DOHH2 (cell line): ENCODE results near the gene ARHGEF16.

Source experiments
- H3F3A ChIP-seq: fragments of 200-600 bp; sonication (generic), shearing (Covaris generic); 2 replicates; pipeline ENCODE4 v1.6.0; 2016; ENCODE audit warnings: antibody characterized with exemption, mild to moderate bottlenecking; ENCODE audit not compliant: control insufficient read depth, insufficient read depth
- H3K27ac ChIP-seq: fragments of 200-600 bp; sonication (generic); 2 replicates; pipeline ENCODE4 v1.5.1; 2014; ENCODE audit warnings: low read depth, mild to moderate bottlenecking, low read length, moderate library complexity
- H3K27me3 ChIP-seq: fragments of 200-600 bp; sonication (generic); 2 replicates; pipeline ENCODE4 v1.6.1; 2014; ENCODE audit warnings: mild to moderate bottlenecking, low read length, mixed read lengths; ENCODE audit not compliant: control insufficient read depth
- H3K36me3 ChIP-seq: fragments of 200-600 bp; sonication (generic); 2 replicates; pipeline ENCODE4 v1.6.1; 2014; ENCODE audit warnings: mild to moderate bottlenecking, low read length, moderate library complexity, mixed read lengths; ENCODE audit not compliant: control insufficient read depth
- H3K4me1 ChIP-seq: fragments of 200-600 bp; sonication (generic); 2 replicates; pipeline ENCODE4 v1.6.1; 2014; ENCODE audit warnings: mild to moderate bottlenecking, low read length, mixed read lengths; ENCODE audit not compliant: control insufficient read depth
- H3K4me2 ChIP-seq: fragments of 200-600 bp; sonication (generic); 2 replicates; pipeline ENCODE4 v1.6.0; 2014; ENCODE audit warnings: mild to moderate bottlenecking, low read length, moderate library complexity
- H3K4me3 ChIP-seq: fragments of 200-600 bp; sonication (generic); 2 replicates; pipeline ENCODE4 v1.5.1; 2014; ENCODE audit warnings: mild to moderate bottlenecking, low read length, mixed read lengths
- H3K79me2 ChIP-seq: fragments of 200-600 bp; sonication (generic); 2 replicates; pipeline ENCODE4 v1.6.1; 2014; ENCODE audit warnings: mild to moderate bottlenecking, low read length, mixed read lengths; ENCODE audit not compliant: control insufficient read depth
- H3K9me2 ChIP-seq: fragments of 200-600 bp; sonication (generic); replicated peaks from 2 replicates; pipeline ENCODE4 v1.6.1; 2014; ENCODE audit warnings: mild to moderate bottlenecking, low read length, mixed read lengths; ENCODE audit not compliant: control insufficient read depth
- H3K9me3 ChIP-seq: fragments of 200-600 bp; sonication (generic); 2 replicates; pipeline ENCODE4 v1.6.1; 2014; ENCODE audit warnings: antibody characterized with exemption, low read length, mixed read lengths; ENCODE audit not compliant: control insufficient read depth, insufficient read depth
- H4K20me1 ChIP-seq: fragments of 200-600 bp; sonication (generic); 2 replicates; pipeline ENCODE4 v1.6.0; 2014; ENCODE audit warnings: low read depth, mild to moderate bottlenecking, antibody characterized with exemption, low read length, moderate library complexity; ENCODE audit not compliant: control insufficient read depth, insufficient read depth
- EZH2phosphoT487 ChIP-seq: fragments of 200-600 bp; sonication (generic); IDR thresholded peaks from 2 replicates; pipeline ENCODE4 v1.6.1; 2017; ENCODE audit warnings: borderline replicate concordance, mild to moderate bottlenecking, antibody characterized with exemption, low read length, moderate library complexity, mixed read lengths
- TF ChIP-seq, protein P1 (sequence below): fragments of 200-600 bp; sonication (generic); IDR thresholded peaks from one replicate; pipeline ENCODE4 v1.5.1; 2014; ENCODE audit warnings: antibody characterized with exemption, mild to moderate bottlenecking, low read depth, low read length; ENCODE audit not compliant: poor library complexity, severe bottlenecking

ARHGEF16 gene

DNA sequence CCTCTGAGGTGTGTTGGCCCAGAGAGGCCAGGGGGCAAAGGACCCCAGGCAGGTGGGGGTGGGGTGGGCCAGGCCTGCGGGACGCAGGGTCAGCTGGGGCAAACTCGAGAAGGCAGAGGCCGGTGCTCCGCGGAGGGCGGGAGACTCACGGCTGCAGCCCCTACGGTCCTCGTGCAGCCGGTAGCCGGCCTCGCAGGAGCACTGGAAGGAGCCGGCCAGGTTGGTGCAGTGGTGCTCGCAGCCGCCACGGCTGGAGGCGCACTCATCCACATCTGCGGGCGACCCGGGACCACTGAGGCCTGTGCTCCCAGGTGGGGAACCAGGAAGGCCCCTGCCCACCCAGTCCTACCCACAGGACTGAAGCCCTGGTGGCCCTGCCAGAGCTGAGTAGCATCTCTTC, 55.3 kb downstream of the ARHGEF16 start:
- Histone ChIP-seq H3F3A (no peaks in the 10 kb centered on the region), H4K20me1 (no peaks in the 10 kb centered on the region), H3K27ac (no peak overlapping the region), H3K9me2 (no peaks in the 10 kb centered on the region), H3K4me1 (peaks cover 18% of the 10 kb centered on the region), H3K36me3 (no peaks in the 10 kb centered on the region), H3K4me3 (no peak overlapping the region), H3K4me2 (no peak overlapping the region), H3K9me3 (no peaks in the 10 kb centered on the region), H3K79me2 (no peaks in the 10 kb centered on the region), H3K27me3 (no peaks in the 10 kb centered on the region)
- no peak for TF ChIP-seq EZH2phosphoT487
- TF ChIP-seq, protein P1, sequence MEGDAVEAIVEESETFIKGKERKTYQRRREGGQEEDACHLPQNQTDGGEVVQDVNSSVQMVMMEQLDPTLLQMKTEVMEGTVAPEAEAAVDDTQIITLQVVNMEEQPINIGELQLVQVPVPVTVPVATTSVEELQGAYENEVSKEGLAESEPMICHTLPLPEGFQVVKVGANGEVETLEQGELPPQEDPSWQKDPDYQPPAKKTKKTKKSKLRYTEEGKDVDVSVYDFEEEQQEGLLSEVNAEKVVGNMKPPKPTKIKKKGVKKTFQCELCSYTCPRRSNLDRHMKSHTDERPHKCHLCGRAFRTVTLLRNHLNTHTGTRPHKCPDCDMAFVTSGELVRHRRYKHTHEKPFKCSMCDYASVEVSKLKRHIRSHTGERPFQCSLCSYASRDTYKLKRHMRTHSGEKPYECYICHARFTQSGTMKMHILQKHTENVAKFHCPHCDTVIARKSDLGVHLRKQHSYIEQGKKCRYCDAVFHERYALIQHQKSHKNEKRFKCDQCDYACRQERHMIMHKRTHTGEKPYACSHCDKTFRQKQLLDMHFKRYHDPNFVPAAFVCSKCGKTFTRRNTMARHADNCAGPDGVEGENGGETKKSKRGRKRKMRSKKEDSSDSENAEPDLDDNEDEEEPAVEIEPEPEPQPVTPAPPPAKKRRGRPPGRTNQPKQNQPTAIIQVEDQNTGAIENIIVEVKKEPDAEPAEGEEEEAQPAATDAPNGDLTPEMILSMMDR: no peak

DNA sequence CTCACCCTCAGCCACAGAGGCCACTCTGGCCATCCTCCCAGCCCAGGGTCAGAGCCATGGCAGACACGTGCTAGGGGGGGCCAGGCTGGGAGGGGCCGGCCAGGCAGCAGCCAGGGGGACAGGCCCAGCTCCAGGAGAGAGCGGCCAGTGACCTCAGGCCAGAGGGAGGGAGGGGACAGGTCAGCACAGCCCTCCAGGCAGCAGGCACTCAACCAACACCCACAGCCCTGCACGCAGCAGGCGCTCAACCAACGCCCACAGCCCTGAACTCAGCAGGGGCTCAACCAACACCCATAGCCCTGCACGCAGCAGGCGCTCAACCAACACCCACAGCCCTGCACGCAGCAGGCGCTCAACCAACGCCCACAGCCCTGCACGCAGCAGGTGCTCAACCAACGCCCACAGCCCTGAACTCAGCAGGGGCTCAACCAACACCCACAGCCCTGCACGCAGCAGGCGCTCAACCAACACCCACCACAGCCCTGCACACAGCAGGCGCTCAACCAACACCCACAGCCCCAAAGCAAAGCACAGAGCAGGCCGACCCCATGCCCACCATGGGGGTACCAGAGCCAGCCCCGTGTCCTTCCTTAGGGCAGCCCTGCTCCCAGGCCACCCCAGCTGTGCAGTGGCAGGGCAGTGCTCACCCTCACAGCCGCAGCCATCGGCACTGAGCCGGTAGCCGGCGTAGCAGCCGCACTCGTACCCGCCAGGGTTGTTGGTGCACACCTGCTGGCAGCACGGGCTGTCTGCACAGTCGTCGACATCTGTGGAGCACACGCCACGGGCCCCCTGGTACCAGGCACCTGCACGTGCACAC, 55.9 kb downstream of the ARHGEF16 start:
- TF ChIP-seq EZH2phosphoT487: no peak
- TF ChIP-seq, protein P1: no peak
- H3K4me1 ChIP-seq: peaks cover 23% of the 10 kb centered on the region
- H4K20me1 ChIP-seq: no peaks in the 10 kb centered on the region

DNA sequence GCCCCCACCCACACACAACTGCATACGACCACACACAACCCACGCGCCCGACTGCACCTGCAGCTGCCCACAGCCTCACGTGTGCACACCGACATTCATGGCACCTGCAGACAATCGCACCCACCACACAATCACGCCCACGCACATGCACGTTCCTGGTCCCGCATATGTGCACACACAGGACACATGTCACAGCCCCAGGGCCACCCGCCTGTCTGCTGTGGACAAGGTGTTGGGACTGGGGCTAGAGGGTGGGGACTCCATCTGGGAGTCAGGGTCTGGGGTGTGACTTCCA, 56.4 kb downstream of the ARHGEF16 start:
- H3K4me1 ChIP-seq: peaks cover 23% of the 10 kb centered on the region
- no peaks in the 10 kb centered on the region for H3K36me3 ChIP-seq
- no peak overlapping the region for H3K27ac ChIP-seq

More for the DNA sequence above, 55.9 kb downstream of the ARHGEF16 start:
- Histone ChIP-seq H3K79me2 (no peaks in the 10 kb centered on the region), H3K36me3 (no peaks in the 10 kb centered on the region), H3K27ac (no peak overlapping the region), H3K4me3 (no peak overlapping the region), H3K9me3 (no peaks in the 10 kb centered on the region), H3K27me3 (no peaks in the 10 kb centered on the region), H3F3A (no peaks in the 10 kb centered on the region), H3K9me2 (no peaks in the 10 kb centered on the region), H3K4me2 (no peak overlapping the region)

More for the DNA sequence above, 56.4 kb downstream of the ARHGEF16 start:
- no peaks in the 10 kb centered on the region for H3F3A ChIP-seq
- H3K9me3 ChIP-seq: no peaks in the 10 kb centered on the region
- no peaks in the 10 kb centered on the region for H3K79me2 ChIP-seq
- H3K9me2 ChIP-seq: no peaks in the 10 kb centered on the region
- H3K4me3 ChIP-seq: no peak overlapping the region
- no peak for TF ChIP-seq EZH2phosphoT487
- TF ChIP-seq, protein P1: no peak
- no peaks in the 10 kb centered on the region for H3K27me3 ChIP-seq
- H3K4me2 ChIP-seq: no peak overlapping the region
- H4K20me1 ChIP-seq: no peaks in the 10 kb centered on the region
